ENCODE data around the gene HACD3. TPM values are rescaled to one million over a fixed set of nuclear protein-coding genes. Genes with fewer than 3 reads are reported as not detected.
"Not testable (repeated sequence)": the region's sequence is repeated elsewhere in the genome, so short reads cannot be mapped to it uniquely, and the experiment has no call there.

Gene HACD3
- polyA plus RNA-seq, 2 donors: 5.6 to 16.0 TPM

DNA sequence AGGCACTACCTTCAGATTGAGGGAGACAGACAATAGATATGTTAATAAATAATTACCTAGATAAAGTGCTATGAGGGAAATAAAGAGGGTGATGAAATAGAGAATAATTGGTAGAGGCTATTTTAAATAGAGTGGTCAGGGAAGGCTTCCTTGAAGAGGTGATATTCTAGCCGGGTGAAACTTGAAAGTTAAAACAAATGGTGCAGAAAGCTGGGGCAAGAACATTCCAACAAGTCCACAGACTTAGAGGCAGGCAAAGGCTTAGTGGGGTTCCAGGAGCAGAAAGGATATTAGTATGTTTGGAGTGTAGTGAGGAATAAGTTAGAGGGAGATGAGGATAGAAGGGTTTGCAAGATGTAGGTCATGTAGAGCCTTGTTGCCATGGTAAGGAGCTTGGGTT is 10.1 kb downstream of the HACD3 start:
- H3K4me3 ChIP-seq (ENCODE audit: low read depth in 1 of 2, low read length in 2 of 2): no peak overlapping the region
- H3K27ac ChIP-seq (ENCODE audit: low read depth in 2 of 2, low read length in 1 of 2): no peak overlapping the region
- WGBS, 2 donors: 83 to 91% methylated on average over 1 of the region's 1 CpG
- H3K9me3 ChIP-seq (ENCODE audit: control insufficient read depth in 2 of 2, insufficient read depth in 1 of 2, low read depth in 1 of 2, low read length in 1 of 2): no peaks in the 10 kb centered on the region
- no peaks in the 10 kb centered on the region for H3K27me3 ChIP-seq (ENCODE audit: control insufficient read depth in 1 of 2, insufficient read depth in 2 of 2, low read length in 2 of 2)
- H3K4me1 ChIP-seq (ENCODE audit: control insufficient read depth in 2 of 2, insufficient read depth in 2 of 2, low read length in 1 of 2): no peaks in the 10 kb centered on the region
- H3K36me3 ChIP-seq (ENCODE audit: control insufficient read depth in 2 of 2, insufficient read depth in 2 of 2, low read length in 1 of 2): no peaks in the 10 kb centered on the region

GRCh38 chr15:65541231-65541820 is 11.1 kb downstream of the HACD3 start:
- 93 to 95% methylated on average over 3 of the region's 3 CpGs for WGBS, 2 donors
- Histone ChIP-seq H3K36me3 (ENCODE audit: control insufficient read depth in 2 of 2, insufficient read depth in 2 of 2, low read length in 1 of 2) (no peaks in the 10 kb centered on the region), H3K4me1 (ENCODE audit: control insufficient read depth in 2 of 2, insufficient read depth in 2 of 2, low read length in 1 of 2) (no peaks in the 10 kb centered on the region), H3K9me3 (ENCODE audit: control insufficient read depth in 2 of 2, insufficient read depth in 1 of 2, low read depth in 1 of 2, low read length in 1 of 2) (no peaks in the 10 kb centered on the region), H3K27ac (ENCODE audit: low read depth in 2 of 2, low read length in 1 of 2) (no peak overlapping the region), H3K27me3 (ENCODE audit: control insufficient read depth in 1 of 2, insufficient read depth in 2 of 2, low read length in 2 of 2) (no peaks in the 10 kb centered on the region), H3K4me3 (ENCODE audit: low read depth in 1 of 2, low read length in 2 of 2) (no peak overlapping the region)

GRCh38 chr15:65547841-65548240 is 17.6 kb downstream of the HACD3 start:
- H3K4me1 ChIP-seq (ENCODE audit: control insufficient read depth in 2 of 2, insufficient read depth in 2 of 2, low read length in 1 of 2): no peaks in the 10 kb centered on the region
- H3K36me3 ChIP-seq (ENCODE audit: control insufficient read depth in 2 of 2, insufficient read depth in 2 of 2, low read length in 1 of 2): no peaks in the 10 kb centered on the region
- H3K4me3 ChIP-seq (ENCODE audit: low read depth in 1 of 2, low read length in 2 of 2): no peak overlapping the region
- H3K27ac ChIP-seq (ENCODE audit: low read depth in 2 of 2, low read length in 1 of 2): no peak overlapping the region
- no peaks in the 10 kb centered on the region for H3K27me3 ChIP-seq (ENCODE audit: control insufficient read depth in 1 of 2, insufficient read depth in 2 of 2, low read length in 2 of 2)
- no peaks in the 10 kb centered on the region for H3K9me3 ChIP-seq (ENCODE audit: control insufficient read depth in 2 of 2, insufficient read depth in 1 of 2, low read depth in 1 of 2, low read length in 1 of 2)

DNA sequence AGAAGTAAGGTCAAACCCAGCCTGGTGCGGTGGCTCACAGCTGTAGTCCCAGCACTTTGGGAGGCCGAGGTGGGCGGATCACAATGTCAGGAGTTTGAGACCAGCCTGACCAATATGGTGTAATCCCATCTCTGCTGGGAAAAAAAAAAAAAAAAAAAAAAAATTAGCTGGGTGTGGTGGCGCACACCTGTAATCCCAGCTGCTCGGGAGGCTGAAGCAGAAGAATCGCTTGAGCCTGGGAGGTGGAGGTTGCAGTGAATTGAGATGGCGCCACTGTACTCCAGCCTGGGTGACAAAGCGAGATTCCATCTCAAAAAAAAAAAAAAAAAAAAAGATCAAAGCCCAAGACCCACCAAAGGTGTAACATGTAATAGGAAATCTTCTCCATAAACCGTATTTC is 19.0 kb downstream of the HACD3 start:
- WGBS, 2 donors: 96 to 99% methylated on average over 9 of the region's 9 CpGs
- H3K36me3 ChIP-seq (ENCODE audit: control insufficient read depth in 2 of 2, insufficient read depth in 2 of 2, low read length in 1 of 2); H3K27ac ChIP-seq (ENCODE audit: low read depth in 2 of 2, low read length in 1 of 2): not testable (repeated sequence)

DNA sequence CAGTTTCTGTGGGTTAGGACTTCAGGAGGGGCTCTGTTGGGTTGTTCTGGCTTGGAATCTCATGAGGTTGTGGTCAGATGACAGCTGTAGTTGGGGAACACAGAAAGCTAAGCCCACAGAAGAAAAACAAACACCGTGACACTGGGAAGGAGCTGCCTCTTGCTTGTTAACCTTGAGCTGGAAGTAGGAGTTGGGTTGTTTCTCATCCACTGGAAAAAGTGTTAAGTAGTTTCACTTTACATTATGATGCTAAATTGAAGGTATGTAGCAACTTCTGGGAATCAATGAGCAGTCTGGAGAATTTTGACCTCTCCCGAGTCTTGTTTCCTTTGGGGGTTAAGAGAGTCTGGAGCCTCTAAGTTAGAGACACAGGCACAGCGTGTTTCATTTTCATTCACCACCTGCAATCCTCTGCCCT is 20.4 kb downstream of the HACD3 start:
- Histone ChIP-seq H3K36me3 (ENCODE audit: control insufficient read depth in 2 of 2, insufficient read depth in 2 of 2, low read length in 1 of 2) (peaks cover 0 to 2% of the 10 kb centered on the region in 2 donors), H3K27me3 (ENCODE audit: control insufficient read depth in 1 of 2, insufficient read depth in 2 of 2, low read length in 2 of 2) (no peaks in the 10 kb centered on the region), H3K27ac (ENCODE audit: low read depth in 2 of 2, low read length in 1 of 2) (no peak overlapping the region), H3K4me1 (ENCODE audit: control insufficient read depth in 2 of 2, insufficient read depth in 2 of 2, low read length in 1 of 2) (no peaks in the 10 kb centered on the region), H3K4me3 (ENCODE audit: low read depth in 1 of 2, low read length in 2 of 2) (no peak overlapping the region), H3K9me3 (ENCODE audit: control insufficient read depth in 2 of 2, insufficient read depth in 1 of 2, low read depth in 1 of 2, low read length in 1 of 2) (no peaks in the 10 kb centered on the region)
- WGBS, 2 donors: 59 to 76% methylated on average over 3 of the region's 3 CpGs

More for the DNA sequence above, 19.0 kb downstream of the HACD3 start:
- H3K4me1 ChIP-seq (ENCODE audit: control insufficient read depth in 2 of 2, insufficient read depth in 2 of 2, low read length in 1 of 2); H3K27me3 ChIP-seq (ENCODE audit: control insufficient read depth in 1 of 2, insufficient read depth in 2 of 2, low read length in 2 of 2); H3K9me3 ChIP-seq (ENCODE audit: control insufficient read depth in 2 of 2, insufficient read depth in 1 of 2, low read depth in 1 of 2, low read length in 1 of 2); H3K4me3 ChIP-seq (ENCODE audit: low read depth in 1 of 2, low read length in 2 of 2): not testable (repeated sequence)

DNA sequence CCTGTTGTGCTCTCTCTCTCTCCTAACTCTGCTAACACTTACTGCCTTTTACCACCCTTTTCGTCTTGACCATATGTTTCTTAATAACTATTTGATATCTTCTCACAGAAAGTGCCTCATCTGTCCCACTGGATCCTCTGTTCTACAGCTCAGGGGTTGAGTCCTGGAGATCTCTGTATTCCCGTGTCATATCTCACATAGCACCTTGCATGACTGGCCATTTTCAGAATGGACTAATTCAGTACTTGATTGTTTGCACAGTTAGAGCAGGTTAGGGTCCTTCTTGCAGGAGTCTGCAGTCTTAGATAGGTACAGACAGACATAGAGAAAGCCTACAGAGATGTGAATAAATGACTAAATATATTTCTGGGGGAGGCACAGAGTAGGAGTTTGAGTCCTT is 20.9 kb downstream of the HACD3 start:
- H3K4me1 ChIP-seq (ENCODE audit: control insufficient read depth in 2 of 2, insufficient read depth in 2 of 2, low read length in 1 of 2): no peaks in the 10 kb centered on the region
- H3K36me3 ChIP-seq (ENCODE audit: control insufficient read depth in 2 of 2, insufficient read depth in 2 of 2, low read length in 1 of 2): peaks cover 0 to 5% of the 10 kb centered on the region in 2 donors
- no peak overlapping the region for H3K4me3 ChIP-seq (ENCODE audit: low read depth in 1 of 2, low read length in 2 of 2)
- no peaks in the 10 kb centered on the region for H3K9me3 ChIP-seq (ENCODE audit: control insufficient read depth in 2 of 2, insufficient read depth in 1 of 2, low read depth in 1 of 2, low read length in 1 of 2)
- H3K27ac ChIP-seq (ENCODE audit: low read depth in 2 of 2, low read length in 1 of 2): no peak overlapping the region
- H3K27me3 ChIP-seq (ENCODE audit: control insufficient read depth in 1 of 2, insufficient read depth in 2 of 2, low read length in 2 of 2): no peaks in the 10 kb centered on the region
- 67 to 81% methylated on average over 2 of the region's 2 CpGs for WGBS, 2 donors

- peaks cover 5 to 11% of the 10 kb centered on the region in 2 donors for H3K36me3 ChIP-seq (ENCODE audit: control insufficient read depth in 2 of 2, insufficient read depth in 2 of 2, low read length in 1 of 2)
- H3K4me1 ChIP-seq (ENCODE audit: control insufficient read depth in 2 of 2, insufficient read depth in 2 of 2, low read length in 1 of 2); H3K27ac ChIP-seq (ENCODE audit: low read depth in 2 of 2, low read length in 1 of 2); H3K27me3 ChIP-seq (ENCODE audit: control insufficient read depth in 1 of 2, insufficient read depth in 2 of 2, low read length in 2 of 2); H3K9me3 ChIP-seq (ENCODE audit: control insufficient read depth in 2 of 2, insufficient read depth in 1 of 2, low read depth in 1 of 2, low read length in 1 of 2); H3K4me3 ChIP-seq (ENCODE audit: low read depth in 1 of 2, low read length in 2 of 2): not testable (repeated sequence)
- WGBS, 2 donors: 99 to 100% methylated on average over 4 of the region's 6 CpGs
Measured at GRCh38 chr15:65552851-65553250, 22.6 kb downstream of the HACD3 start.

GRCh38 chr15:65553691-65554090 is 23.4 kb downstream of the HACD3 start:
- Histone ChIP-seq H3K27me3 (ENCODE audit: control insufficient read depth in 1 of 2, insufficient read depth in 2 of 2, low read length in 2 of 2) (no peaks in the 10 kb centered on the region), H3K4me3 (ENCODE audit: low read depth in 1 of 2, low read length in 2 of 2) (no peak overlapping the region), H3K36me3 (ENCODE audit: control insufficient read depth in 2 of 2, insufficient read depth in 2 of 2, low read length in 1 of 2) (peaks cover 5 to 12% of the 10 kb centered on the region in 2 donors), H3K27ac (ENCODE audit: low read depth in 2 of 2, low read length in 1 of 2) (no peak overlapping the region), H3K9me3 (ENCODE audit: control insufficient read depth in 2 of 2, insufficient read depth in 1 of 2, low read depth in 1 of 2, low read length in 1 of 2) (no peaks in the 10 kb centered on the region), H3K4me1 (ENCODE audit: control insufficient read depth in 2 of 2, insufficient read depth in 2 of 2, low read length in 1 of 2) (no peaks in the 10 kb centered on the region)
- 97% methylated on average over 3 of the region's 3 CpGs for WGBS, 2 donors

- Histone ChIP-seq H3K36me3 (ENCODE audit: control insufficient read depth in 2 of 2, insufficient read depth in 2 of 2, low read length in 1 of 2) (peaks cover 5 to 16% of the 10 kb centered on the region in 2 donors), H3K9me3 (ENCODE audit: control insufficient read depth in 2 of 2, insufficient read depth in 1 of 2, low read depth in 1 of 2, low read length in 1 of 2) (no peaks in the 10 kb centered on the region), H3K27ac (ENCODE audit: low read depth in 2 of 2, low read length in 1 of 2) (no peak overlapping the region), H3K27me3 (ENCODE audit: control insufficient read depth in 1 of 2, insufficient read depth in 2 of 2, low read length in 2 of 2) (no peaks in the 10 kb centered on the region), H3K4me1 (ENCODE audit: control insufficient read depth in 2 of 2, insufficient read depth in 2 of 2, low read length in 1 of 2) (no peaks in the 10 kb centered on the region), H3K4me3 (ENCODE audit: low read depth in 1 of 2, low read length in 2 of 2) (no peak overlapping the region)
- WGBS, 2 donors: 94 to 96% methylated on average over 7 of the region's 7 CpGs
Measured at GRCh38 chr15:65556622-65557021, 26.4 kb downstream of the HACD3 start.

DNA sequence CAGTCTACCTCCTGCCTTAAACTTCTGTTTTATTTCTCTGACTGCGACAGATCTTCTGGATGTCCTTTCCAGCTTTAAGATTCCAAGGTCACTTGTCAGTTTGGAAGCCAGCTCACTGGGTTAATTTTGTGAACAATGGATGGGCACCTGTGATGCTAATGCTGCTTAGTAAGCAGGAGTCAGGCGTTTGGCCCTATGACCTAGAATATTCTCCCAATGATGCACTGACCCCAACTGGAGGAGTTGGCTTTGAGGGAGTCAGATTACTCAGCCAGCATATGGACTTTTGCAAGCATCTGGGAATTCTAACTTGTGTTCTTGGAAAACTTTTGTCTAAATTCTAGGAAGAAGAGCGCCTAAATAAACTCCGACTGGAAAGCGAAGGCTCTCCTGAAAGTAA is 28.1 kb downstream of the HACD3 start:
- 92% methylated on average over 5 of the region's 5 CpGs for WGBS, 2 donors

More for the DNA sequence above, 28.1 kb downstream of the HACD3 start:
- no peak overlapping the region for H3K4me3 ChIP-seq (ENCODE audit: low read depth in 1 of 2, low read length in 2 of 2)
- no peaks in the 10 kb centered on the region for H3K4me1 ChIP-seq (ENCODE audit: control insufficient read depth in 2 of 2, insufficient read depth in 2 of 2, low read length in 1 of 2)
- no peaks in the 10 kb centered on the region for H3K9me3 ChIP-seq (ENCODE audit: control insufficient read depth in 2 of 2, insufficient read depth in 1 of 2, low read depth in 1 of 2, low read length in 1 of 2)
- no peak overlapping the region for H3K27ac ChIP-seq (ENCODE audit: low read depth in 2 of 2, low read length in 1 of 2)
- H3K27me3 ChIP-seq (ENCODE audit: control insufficient read depth in 1 of 2, insufficient read depth in 2 of 2, low read length in 2 of 2): no peaks in the 10 kb centered on the region
- peaks cover 5 to 20% of the 10 kb centered on the region in 2 donors for H3K36me3 ChIP-seq (ENCODE audit: control insufficient read depth in 2 of 2, insufficient read depth in 2 of 2, low read length in 1 of 2)
